Breast epithelium (tissue), 3 donors: Measurements from ENCODE around the gene ZNF18.

Source experiments
- POLR2A ChIP-seq: fragments of 450-650 bp; IDR thresholded peaks from one replicate; pipeline ENCODE4 v1.6.1; 2016; ENCODE audit warnings: antibody characterized with exemption, mild to moderate bottlenecking, moderate library complexity
- TF ChIP-seq, protein P1 (sequence below), 3 donors: fragments of 450-650 bp; IDR thresholded peaks; one replicate each; pipeline ENCODE4 v1.5.1; 2016 to 2017; ENCODE audit warnings: antibody characterized with exemption in 3 of 3, mild to moderate bottlenecking in 3 of 3, moderate library complexity in 3 of 3

DNA sequence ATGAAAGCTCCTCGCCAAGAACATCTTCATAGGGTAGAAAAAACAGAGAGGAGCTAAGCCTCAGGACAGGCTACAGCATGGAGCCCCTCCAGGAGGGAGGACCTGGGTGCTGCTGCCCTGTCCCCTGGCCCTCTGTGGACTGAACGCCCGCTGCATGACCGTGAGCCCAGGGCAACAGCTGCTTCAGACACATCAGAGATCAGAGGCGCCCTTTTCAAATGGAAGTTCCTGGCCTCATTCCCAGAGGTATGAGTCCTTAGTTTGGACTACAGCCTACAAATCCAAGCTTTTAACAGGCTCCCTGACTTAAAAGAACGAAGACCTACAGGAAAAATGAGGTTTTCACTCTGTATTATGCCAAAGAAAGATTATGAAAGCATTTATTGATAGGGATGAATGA lies 48.5 kb downstream of the ZNF18 start:
- TF ChIP-seq, protein P1, sequence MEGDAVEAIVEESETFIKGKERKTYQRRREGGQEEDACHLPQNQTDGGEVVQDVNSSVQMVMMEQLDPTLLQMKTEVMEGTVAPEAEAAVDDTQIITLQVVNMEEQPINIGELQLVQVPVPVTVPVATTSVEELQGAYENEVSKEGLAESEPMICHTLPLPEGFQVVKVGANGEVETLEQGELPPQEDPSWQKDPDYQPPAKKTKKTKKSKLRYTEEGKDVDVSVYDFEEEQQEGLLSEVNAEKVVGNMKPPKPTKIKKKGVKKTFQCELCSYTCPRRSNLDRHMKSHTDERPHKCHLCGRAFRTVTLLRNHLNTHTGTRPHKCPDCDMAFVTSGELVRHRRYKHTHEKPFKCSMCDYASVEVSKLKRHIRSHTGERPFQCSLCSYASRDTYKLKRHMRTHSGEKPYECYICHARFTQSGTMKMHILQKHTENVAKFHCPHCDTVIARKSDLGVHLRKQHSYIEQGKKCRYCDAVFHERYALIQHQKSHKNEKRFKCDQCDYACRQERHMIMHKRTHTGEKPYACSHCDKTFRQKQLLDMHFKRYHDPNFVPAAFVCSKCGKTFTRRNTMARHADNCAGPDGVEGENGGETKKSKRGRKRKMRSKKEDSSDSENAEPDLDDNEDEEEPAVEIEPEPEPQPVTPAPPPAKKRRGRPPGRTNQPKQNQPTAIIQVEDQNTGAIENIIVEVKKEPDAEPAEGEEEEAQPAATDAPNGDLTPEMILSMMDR (IDR thresholded peaks at IDR 0.05), result no peak
- no peak for TF ChIP-seq POLR2A
